Chondrocyte (in vitro differentiated cells): ENCODE data around the gene ZNF283. TPM values are rescaled to one million over a fixed set of nuclear protein-coding genes. Genes with fewer than 3 reads are reported as not detected.

Source experiments
- DNase-seq: peaks from one replicate; pipeline ENCODE4 v3.0.0; 2021; ENCODE audit warnings: mixed read lengths, low spot score
- H3K27ac Mint-ChIP-seq: one replicate; pipeline ENCODE4 v1.8.0; 2021; ENCODE audit warnings: mild to moderate bottlenecking, moderate library complexity, mixed read lengths; ENCODE audit not compliant: unreplicated experiment
- H3K27me3 Mint-ChIP-seq: 2 replicates; pipeline ENCODE4 v1.8.0; 2021; ENCODE audit warnings: low read depth, mixed read lengths
- H3K36me3 Mint-ChIP-seq: 2 replicates; pipeline ENCODE4 v1.8.0; 2021; ENCODE audit warnings: low read depth, mixed read lengths
- H3K4me1 Mint-ChIP-seq: 2 replicates; pipeline ENCODE4 v1.8.0; 2021; ENCODE audit warnings: low read depth, mild to moderate bottlenecking, mixed read lengths
- H3K4me3 Mint-ChIP-seq: one replicate; pipeline ENCODE4 v1.8.0; 2021; ENCODE audit warnings: mild to moderate bottlenecking, moderate library complexity, mixed read lengths; ENCODE audit not compliant: unreplicated experiment
- H3K9me3 Mint-ChIP-seq: 2 replicates; pipeline ENCODE4 v1.8.0; 2021; ENCODE audit warnings: low read depth, mixed read lengths
- CTCF ChIP-seq: fragments of 200-600 bp; sonication (generic); IDR thresholded peaks from 2 replicates; pipeline ENCODE4 v1.5.0; 2021; ENCODE audit warnings: antibody characterized with exemption, mild to moderate bottlenecking, moderate library complexity
- long read RNA-seq: library from polyadenylated mRNA; stranded (forward); transcript quantifications from one replicate; pipeline ENCODE4 v2.0.0, GENCODE V29; 2021
- total RNA-seq: library from RNA; stranded (reverse); gene quantifications from 3 replicates; pipeline ENCODE4 v1.2.1, GENCODE V29; 2021

Gene ZNF283
- 7.6 to 12.8 TPM (median 8.4 TPM) in 3 replicates for total RNA-seq
- long read RNA-seq, partial matches to known transcripts, result 0 of 5 reads
- long read RNA-seq, other reads (novel, unspliced or antisense), result 5 of 5 reads

GRCh38 chr19:43826787-43827754, at the start of gene ZNF283:
TSS of gene ZNF283 (plus strand) at chr19:43827321. CDS start at chr19:43833505, 6,184 bp downstream.
- H3K36me3 Mint-ChIP-seq, result peaks cover 25% of the 10 kb centered on the region
- peak within 1 kb of the TSS; percentile 94 for H3K27ac Mint-ChIP-seq
- no peak for DNase-seq
- peak within 1 kb of the TSS; percentile 91 for H3K4me3 Mint-ChIP-seq
- TF ChIP-seq CTCF, result no peak
- peaks cover 13% of the 10 kb centered on the region for H3K9me3 Mint-ChIP-seq
- peaks cover 12% of the 10 kb centered on the region for H3K27me3 Mint-ChIP-seq
- H3K4me1 Mint-ChIP-seq, result peaks cover 17% of the 10 kb centered on the region

DNA sequence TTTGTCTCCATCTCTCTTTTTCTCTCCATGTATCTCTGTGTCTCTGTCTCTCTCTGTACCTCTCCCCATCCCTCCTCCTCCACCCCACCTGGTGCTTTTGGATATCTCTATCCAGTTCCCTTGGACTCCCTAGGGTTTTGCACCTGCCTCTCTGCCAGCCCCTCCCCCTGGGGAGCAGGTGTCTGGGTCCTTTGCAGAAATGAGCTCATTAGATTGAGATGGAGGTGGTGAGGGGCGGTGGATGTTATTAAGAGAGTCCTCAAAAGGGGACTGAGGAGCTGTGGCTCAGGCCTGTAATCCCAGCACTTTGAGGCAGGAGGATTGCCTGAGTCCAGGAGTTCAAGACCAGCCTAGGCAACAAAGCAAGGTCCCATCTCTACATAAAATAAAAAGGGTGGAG, 48.5 kb upstream of the ZNF283 start:
- Mint-ChIP-seq H3K36me3 (no peaks in the 10 kb centered on the region), H3K4me3 (no peak overlapping the region), H3K27me3 (peaks cover 6% of the 10 kb centered on the region), H3K27ac (no peak overlapping the region), H3K9me3 (no peaks in the 10 kb centered on the region), H3K4me1 (peaks cover 46% of the 10 kb centered on the region)
- DNase-seq, result peak; percentile 14
- no peak for TF ChIP-seq CTCF

GRCh38 chr19:43779147-43779819, 47.8 kb upstream of the ZNF283 start:
- no peak overlapping the region for H3K4me3 Mint-ChIP-seq
- no peaks in the 10 kb centered on the region for H3K36me3 Mint-ChIP-seq
- no peaks in the 10 kb centered on the region for H3K9me3 Mint-ChIP-seq
- peaks cover 6% of the 10 kb centered on the region for H3K27me3 Mint-ChIP-seq
- TF ChIP-seq CTCF, result no peak
- peaks cover 51% of the 10 kb centered on the region for H3K4me1 Mint-ChIP-seq
- DNase-seq, result peak; percentile 38
- no peak overlapping the region for H3K27ac Mint-ChIP-seq

DNA sequence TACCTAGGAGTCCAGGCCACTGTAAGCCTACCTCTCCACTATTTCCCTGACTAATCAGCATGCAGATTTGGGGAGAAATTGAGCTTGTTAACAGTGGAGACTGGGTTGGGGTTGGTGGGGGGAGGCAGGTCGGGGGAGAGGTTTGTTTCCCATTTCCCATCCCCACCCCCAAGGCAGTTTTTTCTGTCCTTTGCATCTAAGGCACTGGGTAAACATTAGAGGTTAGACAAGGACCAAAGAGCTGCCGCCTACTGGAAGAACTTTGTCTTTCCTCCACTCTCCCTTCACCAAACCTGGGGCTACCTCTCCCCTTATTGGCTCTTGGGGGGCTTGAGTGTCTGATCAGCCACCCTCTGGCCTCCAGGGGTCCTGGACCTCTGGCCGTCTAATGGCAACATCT, 47.3 kb upstream of the ZNF283 start:
- DNase-seq, result no peak
- Mint-ChIP-seq H3K4me1 (peaks cover 52% of the 10 kb centered on the region), H3K4me3 (no peak overlapping the region), H3K27ac (no peak overlapping the region), H3K9me3 (no peaks in the 10 kb centered on the region), H3K27me3 (peaks cover 4% of the 10 kb centered on the region), H3K36me3 (no peaks in the 10 kb centered on the region)
- peak; percentile 11 for TF ChIP-seq CTCF
